GM12878 (cell line): ENCODE data around the gene SEPTIN1. TPM values are rescaled to one million over a fixed set of nuclear protein-coding genes. Genes with fewer than 3 reads are reported as not detected.

ENCODE experiments used
- BHLHE40 ChIP-seq, 2 experiments: fragments of 450-650 bp in 1 of 2; IDR thresholded peaks; 2 replicates each; pipeline ENCODE4 v1.6.1; 2011 to 2017; ENCODE audit warnings: low read depth in 2 of 2, borderline replicate concordance in 1 of 2, improper control_type of control experiment in 1 of 2, low read length in 1 of 2, mild to moderate bottlenecking in 1 of 2
- EED ChIP-seq: sonication (generic); IDR thresholded peaks from 2 replicates; pipeline ENCODE4 v1.6.1; 2016; ENCODE audit warnings: antibody characterized with exemption, low read depth
- FOXM1 ChIP-seq: IDR thresholded peaks from 2 replicates; pipeline ENCODE4 v1.6.1; 2012; ENCODE audit warnings: low read depth, mild to moderate bottlenecking, inconsistent platforms, low read length, moderate library complexity
- IKZF2 ChIP-seq, 2 experiments: fragments of 450-650 bp; IDR thresholded peaks; 2 replicates each; pipeline ENCODE4 v1.6.1; 2017; ENCODE audit warnings: mild to moderate bottlenecking in 2 of 2, moderate library complexity in 2 of 2
- JUNB ChIP-seq: IDR thresholded peaks from 2 replicates; pipeline ENCODE4 v1.6.1; 2016; ENCODE audit warnings: antibody characterized with exemption, mild to moderate bottlenecking
- JUND ChIP-seq: IDR thresholded peaks from 2 replicates; pipeline ENCODE4 v1.6.1; 2012; ENCODE audit warnings: low read depth, mild to moderate bottlenecking, low read length, improper control_type of control experiment, moderate library complexity
- LARP7 ChIP-seq: fragments of 450-650 bp; IDR thresholded peaks from 2 replicates; pipeline ENCODE4 v1.6.1; 2017; ENCODE audit warnings: mild to moderate bottlenecking
- MAX ChIP-seq: IDR thresholded peaks from 2 replicates; pipeline ENCODE4 v1.6.1; 2012; ENCODE audit warnings: low read depth, low read length, improper control_type of control experiment
- NFYB ChIP-seq: IDR thresholded peaks from 2 replicates; pipeline ENCODE4 v1.6.1; 2011; ENCODE audit warnings: low read depth, mild to moderate bottlenecking, low read length, improper control_type of control experiment, moderate library complexity; ENCODE audit not compliant: insufficient read depth
- NR2C1 ChIP-seq: fragments of 450-650 bp; IDR thresholded peaks from 2 replicates; pipeline ENCODE4 v1.6.1; 2017; ENCODE audit warnings: antibody characterized with exemption, mild to moderate bottlenecking, moderate library complexity
- RAD51 ChIP-seq: fragments of 450-650 bp; IDR thresholded peaks from 2 replicates; pipeline ENCODE4 v1.6.1; 2016; ENCODE audit warnings: moderate library complexity, mild to moderate bottlenecking, inconsistent platforms
- REST ChIP-seq: IDR thresholded peaks from 2 replicates; pipeline ENCODE4 v1.6.1; 2012; ENCODE audit warnings: mild to moderate bottlenecking, low read depth, low read length
- SMC3 ChIP-seq: IDR thresholded peaks from 2 replicates; pipeline ENCODE4 v1.6.1; 2011; ENCODE audit warnings: low read length, improper control_type of control experiment, borderline replicate concordance
- USF1 ChIP-seq: IDR thresholded peaks from 2 replicates; pipeline ENCODE4 v1.6.1; 2011; ENCODE audit warnings: borderline replicate concordance, low read depth, mild to moderate bottlenecking, moderate library complexity, mixed read lengths, low read length; ENCODE audit not compliant: insufficient read depth; ENCODE audit errors: extremely low read length
- YY1 ChIP-seq: IDR thresholded peaks from 2 replicates; pipeline ENCODE4 v1.6.1; 2011; ENCODE audit warnings: low read depth, mild to moderate bottlenecking, low read length
- ZBED1 ChIP-seq: IDR thresholded peaks from 2 replicates; pipeline ENCODE4 v1.6.1; 2016; ENCODE audit warnings: borderline replicate concordance
- ZBTB33 ChIP-seq: fragments of 450-650 bp; IDR thresholded peaks from 2 replicates; pipeline ENCODE4 v1.6.1; 2017; ENCODE audit warnings: mild to moderate bottlenecking
- ZBTB40 ChIP-seq: fragments of 450-650 bp; IDR thresholded peaks from 2 replicates; pipeline ENCODE4 v1.6.1; 2016; ENCODE audit warnings: mild to moderate bottlenecking, moderate library complexity, borderline replicate concordance
- ZSCAN29 ChIP-seq: fragments of 450-650 bp; IDR thresholded peaks from 2 replicates; pipeline ENCODE4 v1.6.1; 2017; ENCODE audit warnings: mild to moderate bottlenecking, moderate library complexity
- polyA plus RNA-seq, 11 experiments: library from polyadenylated mRNA; depleted of rRNA in 4 of 11; unstranded in 6 of 11; stranded (reverse) in 5 of 11; fragments of >200 nt; fragmentation: Nextera tagmentation in 4 of 11; fragmentation: Illumina TruSeq in 1 of 11; extraction: Ambion mirVana in 4 of 11; extraction: Trizol in 1 of 11; gene quantifications; 1 replicate in 1 of 11; 2 replicates in 10 of 11; pipeline versions ENCODE4 v1.2.1 to v1.2.3, GENCODE V29; 2011 to 2016; ENCODE audit warnings: inconsistent platforms in 2 of 11, missing spikeins in 2 of 11, low read depth in 1 of 11
- total RNA-seq, 4 experiments: library from RNA; depleted of rRNA in 3 of 4; stranded (reverse); fragments of >200 nt in 3 of 4; fragmentation: Illumina TruSeq in 1 of 4; extraction: Trizol in 1 of 4; gene quantifications; 2 replicates each; pipeline versions ENCODE4 v1.2.1 to v1.2.3, GENCODE V29; 2013 to 2021

Gene SEPTIN1
- total and polyA plus RNA-seq, 10 of the 15 experiments (the other 5 are each of a cell fraction or from before 2014, with no cell fraction given), result 2.8 to 153 (median 94.1) TPM

GRCh38 chr16:30429678-30430427, 47.5 kb upstream of the SEPTIN1 start, which contains the start of gene DCTPP1 (continued):
- TF ChIP-seq NFYB, result peak; percentile 76
- TF ChIP-seq REST, result no peak
- TF ChIP-seq NR2C1, result no peak
- peak; percentile 6 to 53; a peak in 2 of 4 replicates for TF ChIP-seq BHLHE40 (IDR thresholded peaks at IDR 0.05; ENCODE audit: borderline replicate concordance in 1 of 2, low read depth in 2 of 2, low read length in 1 of 2)
- no peak; the same call in 1 of the 2 replicates for TF ChIP-seq JUNB
- no peak; the same call in 1 of the 2 replicates for TF ChIP-seq ZBTB40
- TF ChIP-seq ZSCAN29, result no peak
- peak; percentile 54; the same call in 1 of the 2 replicates for TF ChIP-seq FOXM1
- TF ChIP-seq ZBTB33, result no peak
- TF ChIP-seq SMC3, result peak; percentile 93
- TF ChIP-seq USF1, result no peak
- TF ChIP-seq RAD51, result 0 out of 2 replicates have a peak, but pooled peaks have one; percentile 8
- peak; percentile 62; the same call in 1 of the 2 replicates for TF ChIP-seq LARP7
- TF ChIP-seq EED, result no peak
- peak; percentile 45 to 51; a peak in 3 of 4 replicates for TF ChIP-seq IKZF2 (IDR thresholded peaks at IDR 0.05)
- TF ChIP-seq ZBED1, result no peak
- 0 out of 2 replicates have a peak, but pooled peaks have one; percentile 3 for TF ChIP-seq JUND
- peak; percentile 64; the same call in 1 of the 2 replicates for TF ChIP-seq YY1
- no peak; the same call in none of the 2 replicates for TF ChIP-seq MAX
